ENCODE measurements around the gene SLC10A2. TPM values are rescaled to one million over a fixed set of nuclear protein-coding genes. Genes with fewer than 3 reads are reported as not detected.

Gene SLC10A2
- total RNA-seq, 2 donors from 2014 or later, result not detected

DNA sequence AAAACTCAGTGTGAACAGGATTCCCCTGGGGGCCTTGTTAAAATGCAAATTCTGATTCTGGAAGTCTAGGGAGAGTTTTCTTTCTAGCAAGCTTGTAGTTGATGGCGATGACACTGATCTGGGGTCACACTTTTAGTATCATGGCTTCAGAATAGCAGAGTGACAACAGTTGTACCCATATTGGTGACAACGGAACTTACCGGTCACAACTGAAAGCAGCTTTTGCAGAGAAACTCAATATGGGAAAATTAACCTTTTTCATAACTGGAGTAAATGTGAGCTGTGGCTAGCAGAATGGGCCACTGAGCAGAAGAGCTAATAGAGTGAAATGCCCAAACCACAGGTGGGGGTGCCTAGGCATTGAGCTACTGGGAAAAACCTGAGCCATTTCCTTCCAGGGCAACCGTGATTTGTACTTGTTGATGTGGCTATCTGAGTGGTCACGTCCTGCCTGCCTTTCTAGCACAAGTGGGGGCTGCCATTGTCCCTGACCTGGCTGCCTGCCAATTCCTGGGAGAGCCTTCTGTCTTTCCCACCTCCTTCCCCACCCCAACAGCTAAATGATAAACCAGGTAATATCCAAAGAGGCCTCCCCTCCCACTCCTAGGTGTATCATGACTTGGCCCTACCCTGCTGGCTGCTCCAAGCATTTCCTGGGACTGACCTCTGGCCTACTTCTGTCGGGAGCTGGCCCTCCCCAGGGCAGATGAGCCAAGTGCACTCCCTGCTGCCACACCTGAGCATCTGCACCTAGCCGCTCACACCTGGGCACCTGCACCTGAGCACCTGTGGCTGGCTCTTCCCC, 1.7 kb upstream of the SLC10A2 start:
- H3K27me3 ChIP-seq (replicated peaks; ENCODE audit: insufficient read depth), result no peaks in the 10 kb centered on the region
- no peak overlapping the region for H3K4me3 ChIP-seq
- H3K36me3 ChIP-seq, result no peaks in the 10 kb centered on the region
- DNase-seq (ENCODE audit: low spot score) (no peak), ATAC-seq (ENCODE audit: insufficient number of reproducible peaks, low FRiP score, low read depth) (no peak)
- H3K4me1 ChIP-seq (ENCODE audit: control insufficient read depth in 1 of 2, low read depth in 2 of 2), result no peaks in the 10 kb centered on the region
- TF ChIP-seq CTCF (IDR thresholded peaks at IDR 0.05), result no peak
- no peak overlapping the region for H3K27ac ChIP-seq
- no peaks in the 10 kb centered on the region for H3K9me3 ChIP-seq

GRCh38 chr13:103066781-103067345, 646 bp upstream of the SLC10A2 start:
- no peak for ATAC-seq (ENCODE audit: insufficient number of reproducible peaks, low FRiP score, low read depth)
- H3K9me3 ChIP-seq, result no peaks in the 10 kb centered on the region
- no peaks in the 10 kb centered on the region for H3K27me3 ChIP-seq (replicated peaks; ENCODE audit: insufficient read depth)
- no peaks in the 10 kb centered on the region for H3K36me3 ChIP-seq
- H3K4me1 ChIP-seq (ENCODE audit: control insufficient read depth in 1 of 2, low read depth in 2 of 2), result no peaks in the 10 kb centered on the region
- H3K27ac ChIP-seq, result no peak overlapping the region
- no peak for DNase-seq (ENCODE audit: low spot score)
- H3K4me3 ChIP-seq, result no peak overlapping the region
- no peak for TF ChIP-seq CTCF (IDR thresholded peaks at IDR 0.05)

GRCh38 chr13:103063376-103063775, 2.8 kb downstream of the SLC10A2 start:
- Histone ChIP-seq H3K4me3 (no peak overlapping the region), H3K36me3 (no peaks in the 10 kb centered on the region), H3K27ac (no peak overlapping the region), H3K27me3 (replicated peaks; ENCODE audit: insufficient read depth) (no peaks in the 10 kb centered on the region), H3K4me1 (ENCODE audit: control insufficient read depth in 1 of 2, low read depth in 2 of 2) (no peaks in the 10 kb centered on the region), H3K9me3 (no peaks in the 10 kb centered on the region)
- no peak for TF ChIP-seq CTCF (IDR thresholded peaks at IDR 0.05)
- ATAC-seq (ENCODE audit: insufficient number of reproducible peaks, low FRiP score, low read depth) (no peak), DNase-seq (ENCODE audit: low spot score) (no peak)

GRCh38 chr13:103062079-103062478, 4.1 kb downstream of the SLC10A2 start:
- no peak for ATAC-seq (ENCODE audit: insufficient number of reproducible peaks, low FRiP score, low read depth)
- no peak for TF ChIP-seq CTCF (IDR thresholded peaks at IDR 0.05)

GRCh38 chr13:103056008-103056407, 10.2 kb downstream of the SLC10A2 start:
- Histone ChIP-seq H3K36me3 (no peaks in the 10 kb centered on the region), H3K4me1 (ENCODE audit: control insufficient read depth in 1 of 2, low read depth in 2 of 2) (no peaks in the 10 kb centered on the region), H3K27me3 (replicated peaks; ENCODE audit: insufficient read depth) (no peaks in the 10 kb centered on the region), H3K27ac (no peak overlapping the region), H3K4me3 (no peak overlapping the region), H3K9me3 (peaks cover 3% of the 10 kb centered on the region)
- no peak for ATAC-seq (ENCODE audit: insufficient number of reproducible peaks, low FRiP score, low read depth)
- no peak for DNase-seq (ENCODE audit: low spot score)
- no peak for TF ChIP-seq CTCF (IDR thresholded peaks at IDR 0.05)

More at GRCh38 chr13:103062079-103062478, 4.1 kb downstream of the SLC10A2 start:
- no peaks in the 10 kb centered on the region for H3K27me3 ChIP-seq (replicated peaks; ENCODE audit: insufficient read depth)
- H3K4me1 ChIP-seq (ENCODE audit: control insufficient read depth in 1 of 2, low read depth in 2 of 2), result no peaks in the 10 kb centered on the region
- H3K36me3 ChIP-seq, result no peaks in the 10 kb centered on the region
- H3K4me3 ChIP-seq, result no peak overlapping the region
- DNase-seq (ENCODE audit: low spot score), result no peak
- H3K9me3 ChIP-seq, result no peaks in the 10 kb centered on the region
- no peak overlapping the region for H3K27ac ChIP-seq

Data from thoracic aorta (tissue), 2 donors.